CD4-positive, alpha-beta T cell (primary cell): ENCODE results near the gene FLCN. TPM values are rescaled to one million over a fixed set of nuclear protein-coding genes. Genes with fewer than 3 reads are reported as not detected.

ENCODE experiments used
- ATAC-seq: fragments of 200-7000 bp; cut with Tn5 transposase; one replicate; pipeline ENCODE4 v1.10.0; 2022; ENCODE audit warnings: mild to moderate bottlenecking; ENCODE audit not compliant: poor library complexity
- CTCF ChIA-PET: fragments of 350-600 bp; sonication (Branson Sonifier 250); formaldehyde crosslinking; loops from one replicate; lab custom pipeline; 2021; ENCODE audit warnings: antibody characterized with exemption, inconsistent platforms; lab: Charles Lee
- POLR2A ChIA-PET: fragments of 350-600 bp; sonication (Branson Sonifier 250); formaldehyde crosslinking; loops from one replicate; lab custom pipeline; 2021; ENCODE audit warnings: antibody characterized with exemption, inconsistent platforms; lab: Charles Lee
- DNase-seq, 14 experiments: peaks; one replicate each; pipeline ENCODE4 v3.0.0-alpha.2; 2013 to 2020; ENCODE audit warnings: mixed read lengths in 2 of 14
- H3K27ac ChIP-seq, 2 donors: one replicate each; pipeline versions ENCODE4 v1.5.1 to v1.7.0; 2013; ENCODE audit warnings: low read length in 2 of 2, low read depth in 1 of 2, mild to moderate bottlenecking in 1 of 2
- H3K27me3 ChIP-seq, 2 experiments: 1 replicate in 1 of 2; 2 replicates in 1 of 2; pipeline versions ENCODE4 v1.6.1 to v1.7.0; 2013; ENCODE audit warnings: low read length in 2 of 2, control low read depth in 1 of 2, mild to moderate bottlenecking in 1 of 2, moderate library complexity in 1 of 2; ENCODE audit not compliant: insufficient read depth in 2 of 2, control insufficient read depth in 1 of 2
- H3K36me3 ChIP-seq: one replicate; pipeline ENCODE4 v1.6.1; 2013; ENCODE audit warnings: low read length, control low read depth; ENCODE audit not compliant: insufficient read depth
- H3K4me1 ChIP-seq: one replicate; pipeline ENCODE4 v1.6.1; 2013; ENCODE audit warnings: low read length, control low read depth; ENCODE audit not compliant: insufficient read depth
- H3K4me3 ChIP-seq: one replicate; pipeline ENCODE4 v1.5.1; 2013; ENCODE audit warnings: mild to moderate bottlenecking, low read length, moderate library complexity
- H3K9me3 ChIP-seq, 2 experiments: 1 replicate in 1 of 2; 2 replicates in 1 of 2; pipeline versions ENCODE4 v1.6.1 to v1.7.0; 2013; ENCODE audit warnings: low read length in 2 of 2, mild to moderate bottlenecking in 2 of 2, control low read depth in 1 of 2, moderate library complexity in 1 of 2; ENCODE audit not compliant: control insufficient read depth in 1 of 2, insufficient read depth in 1 of 2
- H3K27ac Mint-ChIP-seq: one replicate; pipeline ENCODE4 v1.8.0; 2020; ENCODE audit warnings: mixed read lengths
- H3K27me3 Mint-ChIP-seq: one replicate; pipeline ENCODE4 v1.8.0; 2021; ENCODE audit warnings: mixed read lengths
- H3K36me3 Mint-ChIP-seq: one replicate; pipeline ENCODE4 v1.8.0; 2021; ENCODE audit warnings: low read depth, mixed read lengths
- H3K4me1 Mint-ChIP-seq: one replicate; pipeline ENCODE4 v1.8.0; 2021; ENCODE audit warnings: low read depth, mixed read lengths
- H3K4me3 Mint-ChIP-seq: one replicate; pipeline ENCODE4 v1.8.0; 2020; ENCODE audit warnings: mild to moderate bottlenecking, mixed read lengths
- H3K9me3 Mint-ChIP-seq: one replicate; pipeline ENCODE4 v1.8.0; 2020; ENCODE audit warnings: mixed read lengths
- CTCF ChIP-seq: fragments of 200-600 bp; IDR thresholded peaks from one replicate; pipeline ENCODE4 v1.8.0; 2022; ENCODE audit warnings: antibody characterized with exemption, mild to moderate bottlenecking
- intact Hi-C, 2 experiments: fragments of 100-400 bp; cut with DNase I in 1 of 2; cut with micrococcal nuclease in 1 of 2; formaldehyde crosslinking; loops; one replicate each; pipeline versions ENCODE4 v1.15.1 to v1.9.0; 2023 to 2025; cut with DNase I, micrococcal nuclease
- total RNA-seq, 174 experiments: library from RNA in 2 of 174; stranded (reverse) in 2 of 174; gene quantifications; one replicate each; pipeline ENCODE4 v1.2.3 and lab custom pipeline; 2021 to 2026

FLCN gene
- total RNA-seq, 2 experiments from 2014 or later = 12.1 to 15.9 TPM

- H3K36me3 Mint-ChIP-seq = peaks cover 89% of the 10 kb centered on the region
Measured at GRCh38 chr17:17223736-17224135, 13.2 kb downstream of the FLCN start.

GRCh38 chr17:17221329-17221728 is 15.6 kb downstream of the FLCN start:
- Histone ChIP-seq H3K4me1 (no peaks in the 10 kb centered on the region), H3K9me3 (no peaks in the 10 kb centered on the region), H3K4me3 (no peak overlapping the region), H3K36me3 (peaks cover 90% of the 10 kb centered on the region), H3K27ac (no peak overlapping the region), H3K27me3 (no peaks in the 10 kb centered on the region)
- no peaks in the 10 kb centered on the region for H3K9me3 Mint-ChIP-seq
- DNase-seq = no peak
- intact Hi-C loops = no loop called here
- no peak for TF ChIP-seq CTCF
- H3K4me1 Mint-ChIP-seq = no peaks in the 10 kb centered on the region
- ATAC-seq = no peak
- ChIA-PET POLR2A (no interaction called here), CTCF (no interaction called here)
- H3K4me3 Mint-ChIP-seq = no peak overlapping the region
- H3K27ac Mint-ChIP-seq = no peak overlapping the region
- peaks cover 87% of the 10 kb centered on the region for H3K36me3 Mint-ChIP-seq
- H3K27me3 Mint-ChIP-seq = no peaks in the 10 kb centered on the region

More at GRCh38 chr17:17223736-17224135, 13.2 kb downstream of the FLCN start:
- no peaks in the 10 kb centered on the region for H3K9me3 ChIP-seq
- Mint-ChIP-seq H3K4me1 (no peaks in the 10 kb centered on the region), H3K4me3 (no peak overlapping the region), H3K27ac (no peak overlapping the region), H3K9me3 (no peaks in the 10 kb centered on the region), H3K27me3 (no peaks in the 10 kb centered on the region)
- intact Hi-C loops = no loop called here
- CTCF ChIA-PET = no interaction called here
- H3K36me3 ChIP-seq = peaks cover 91% of the 10 kb centered on the region
- no peak overlapping the region for H3K4me3 ChIP-seq
- H3K4me1 ChIP-seq = no peaks in the 10 kb centered on the region
- H3K27ac ChIP-seq = no peak overlapping the region
- DNase-seq (no peak), ATAC-seq (no peak)
- H3K27me3 ChIP-seq = no peaks in the 10 kb centered on the region
- no peak for TF ChIP-seq CTCF
- POLR2A ChIA-PET = no interaction called here

- Histone ChIP-seq H3K27ac (no peak overlapping the region), H3K4me3 (no peak overlapping the region), H3K36me3 (peaks cover 89% of the 10 kb centered on the region), H3K9me3 (no peaks in the 10 kb centered on the region), H3K4me1 (no peaks in the 10 kb centered on the region), H3K27me3 (no peaks in the 10 kb centered on the region)
- DNase-seq = no peak
- POLR2A ChIA-PET = no interaction called here
- Mint-ChIP-seq H3K4me1 (no peaks in the 10 kb centered on the region), H3K4me3 (no peak overlapping the region), H3K27ac (no peak overlapping the region), H3K9me3 (no peaks in the 10 kb centered on the region), H3K27me3 (no peaks in the 10 kb centered on the region), H3K36me3 (peaks cover 87% of the 10 kb centered on the region)
- intact Hi-C loops = no loop called here
- CTCF ChIA-PET = no interaction called here
- ATAC-seq = no peak
- no peak for TF ChIP-seq CTCF
Measured at GRCh38 chr17:17220529-17220928, 16.4 kb downstream of the FLCN start.
